Measurements from ENCODE around the gene NPC2.

The NPC2 gene

DNA sequence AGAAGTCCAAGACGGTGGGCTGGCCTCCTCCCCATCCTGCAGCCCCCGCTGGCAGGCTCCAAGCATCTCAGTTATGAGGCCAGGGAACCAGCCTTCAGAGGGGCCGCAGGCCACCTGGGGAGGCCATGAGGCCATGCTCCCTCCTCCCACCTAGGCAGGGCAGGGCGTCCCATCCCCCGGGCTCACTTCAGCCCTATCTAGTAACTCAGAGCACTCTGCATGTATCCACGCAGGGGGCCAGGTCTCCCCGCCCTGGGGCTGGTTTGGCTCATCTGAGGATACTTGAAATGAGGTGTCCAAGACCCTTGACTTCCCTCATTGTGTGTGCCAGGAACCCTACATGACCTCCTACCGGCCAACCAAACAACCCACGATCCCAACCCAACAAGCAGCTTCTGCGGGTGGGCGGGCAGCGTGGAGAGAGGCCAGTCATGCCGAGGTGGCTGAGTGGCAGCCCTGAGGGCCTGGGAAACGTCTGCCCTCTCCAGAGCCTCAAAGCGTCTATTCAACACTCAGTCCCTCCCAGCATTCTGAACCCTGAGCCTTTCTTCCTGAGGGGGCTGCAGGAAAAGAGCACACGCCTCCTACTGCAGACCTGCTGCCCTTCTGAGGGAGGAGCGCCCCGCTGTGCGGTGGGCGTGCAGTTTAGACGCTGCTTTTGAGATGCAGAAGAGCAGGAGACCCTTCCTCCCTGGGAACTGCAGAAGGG is 17.3 kb upstream of the NPC2 start:
- peak; percentile 31 for DNase-seq
- Histone ChIP-seq H2BK120ac (ENCODE audit: low read depth, low read length) (no peak overlapping the region), H3K79me1 (replicated peaks; ENCODE audit: low read length, poor library complexity, severe bottlenecking) (peaks cover 39% of the 10 kb centered on the region), H2BK15ac (ENCODE audit: low read depth, poor library complexity, severe bottlenecking) (no peak overlapping the region), H3K9me3 (ENCODE audit: control insufficient read depth, low read length) (no peaks in the 10 kb centered on the region), H3K27ac (ENCODE audit: low read length, poor library complexity, severe bottlenecking) (no peak overlapping the region), H3K18ac (ENCODE audit: low read depth in 1 of 2, low read length in 2 of 2) (peak overlapping the region in 1 of 2 experiments; percentile 5), H4K8ac (ENCODE audit: low read length) (peak overlapping the region; percentile 30), H2AK5ac (ENCODE audit: low read length, severe bottlenecking) (no peak overlapping the region), H3K36me3 (ENCODE audit: control insufficient read depth in 1 of 2, insufficient read depth in 2 of 2, low read depth in 1 of 2, low read length in 2 of 2) (peaks cover 60 to 83% of the 10 kb centered on the region in 2 experiments), H3K4me3 (ENCODE audit: insufficient read depth in 1 of 2, low read depth in 1 of 2, low read length in 2 of 2) (peak overlapping the region in 1 of 2 experiments; percentile 51), H3K4me2 (ENCODE audit: low read length, poor library complexity, severe bottlenecking) (no peak overlapping the region), H3K27me3 (ENCODE audit: control insufficient read depth in 1 of 2, insufficient read depth in 1 of 2, low read length in 2 of 2) (no peaks in the 10 kb centered on the region), H3K9ac (ENCODE audit: low read length) (peak overlapping the region; percentile 53), H3K14ac (ENCODE audit: low read length in 2 of 2) (no peak overlapping the region), H2AFZ (ENCODE audit: low read depth, low read length) (no peak overlapping the region), H3K23ac (ENCODE audit: low read length in 2 of 2) (no peak overlapping the region), H3K4ac (ENCODE audit: low read depth in 1 of 2, low read length in 2 of 2) (no peak overlapping the region), H2BK5ac (ENCODE audit: low read depth, low read length, poor library complexity, severe bottlenecking) (no peak overlapping the region), H4K91ac (ENCODE audit: low read length) (no peak overlapping the region), H3K4me1 (ENCODE audit: control insufficient read depth, insufficient read depth, low read depth, low read length) (peaks cover 29% of the 10 kb centered on the region), H2BK12ac (ENCODE audit: low read length in 2 of 2) (no peak overlapping the region)
- WGBS, result 52% methylated on average over 21 of the region's 21 CpGs

- H3K18ac ChIP-seq (ENCODE audit: low read depth in 1 of 2, low read length in 2 of 2), result no peak overlapping the region
- no peak overlapping the region for H3K23ac ChIP-seq (ENCODE audit: low read length in 2 of 2)
- no peaks in the 10 kb centered on the region for H3K9me3 ChIP-seq (ENCODE audit: control insufficient read depth, low read length)
- no peak overlapping the region for H2BK12ac ChIP-seq (ENCODE audit: low read length in 2 of 2)
- H3K36me3 ChIP-seq (ENCODE audit: control insufficient read depth in 1 of 2, insufficient read depth in 2 of 2, low read depth in 1 of 2, low read length in 2 of 2), result peaks cover 66 to 90% of the 10 kb centered on the region in 2 experiments
- H3K4me1 ChIP-seq (ENCODE audit: control insufficient read depth, insufficient read depth, low read depth, low read length), result peaks cover 28% of the 10 kb centered on the region
- no peak overlapping the region for H3K4ac ChIP-seq (ENCODE audit: low read depth in 1 of 2, low read length in 2 of 2)
- H4K91ac ChIP-seq (ENCODE audit: low read length), result no peak overlapping the region
- H2AFZ ChIP-seq (ENCODE audit: low read depth, low read length), result no peak overlapping the region
- H2BK5ac ChIP-seq (ENCODE audit: low read depth, low read length, poor library complexity, severe bottlenecking), result no peak overlapping the region
- 92% methylated on average over 10 of the region's 10 CpGs for WGBS
- H2AK5ac ChIP-seq (ENCODE audit: low read length, severe bottlenecking), result no peak overlapping the region
- no peak overlapping the region for H3K4me3 ChIP-seq (ENCODE audit: insufficient read depth in 1 of 2, low read depth in 1 of 2, low read length in 2 of 2)
- H3K9ac ChIP-seq (ENCODE audit: low read length), result peak overlapping the region; percentile 53
- no peaks in the 10 kb centered on the region for H3K27me3 ChIP-seq (ENCODE audit: control insufficient read depth in 1 of 2, insufficient read depth in 1 of 2, low read length in 2 of 2)
- no peak overlapping the region for H3K4me2 ChIP-seq (ENCODE audit: low read length, poor library complexity, severe bottlenecking)
- H2BK15ac ChIP-seq (ENCODE audit: low read depth, poor library complexity, severe bottlenecking), result no peak overlapping the region
- H3K14ac ChIP-seq (ENCODE audit: low read length in 2 of 2), result no peak overlapping the region
- H2BK120ac ChIP-seq (ENCODE audit: low read depth, low read length), result no peak overlapping the region
- H4K8ac ChIP-seq (ENCODE audit: low read length), result peak overlapping the region; percentile 9
- peaks cover 39% of the 10 kb centered on the region for H3K79me1 ChIP-seq (replicated peaks; ENCODE audit: low read length, poor library complexity, severe bottlenecking)
- H3K27ac ChIP-seq (ENCODE audit: low read length, poor library complexity, severe bottlenecking), result no peak overlapping the region
- DNase-seq, result no peak
Measured at GRCh38 chr14:74509587-74510222, 16.6 kb upstream of the NPC2 start.

DNA sequence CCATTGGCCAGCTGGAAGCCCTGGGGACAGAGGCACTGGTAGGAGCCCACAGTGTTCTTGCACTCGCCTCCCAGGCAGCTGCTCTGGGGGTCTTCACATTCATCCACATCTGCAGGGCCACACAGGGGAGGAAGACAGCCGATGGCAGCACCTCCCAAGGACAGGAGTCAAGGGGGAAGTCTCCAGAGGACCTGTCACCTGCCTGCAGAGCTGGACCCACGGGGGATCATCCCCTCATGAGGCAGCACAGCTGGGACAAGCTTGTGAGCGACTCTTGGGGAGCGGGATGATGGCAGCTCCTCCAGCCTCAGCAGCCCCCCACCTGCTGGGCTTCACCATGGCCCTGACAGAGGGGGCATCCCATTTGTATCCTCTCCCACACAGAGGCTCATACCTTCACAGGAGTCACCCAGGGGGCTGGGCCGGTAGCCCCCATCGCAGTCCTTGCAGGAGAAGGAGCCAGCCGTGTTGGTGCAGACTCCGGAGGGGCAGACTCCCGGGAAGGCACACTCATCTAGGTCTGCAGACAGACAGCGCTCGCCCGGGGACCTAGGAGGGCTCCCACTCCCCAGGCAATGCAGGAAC is 15.8 kb upstream of the NPC2 start:
- no peak overlapping the region for H2BK15ac ChIP-seq (ENCODE audit: low read depth, poor library complexity, severe bottlenecking)
- no peak overlapping the region for H4K8ac ChIP-seq (ENCODE audit: low read length)
- no peak overlapping the region for H2BK120ac ChIP-seq (ENCODE audit: low read depth, low read length)
- no peak overlapping the region for H3K4ac ChIP-seq (ENCODE audit: low read depth in 1 of 2, low read length in 2 of 2)
- peaks cover 74 to 94% of the 10 kb centered on the region in 2 experiments for H3K36me3 ChIP-seq (ENCODE audit: control insufficient read depth in 1 of 2, insufficient read depth in 2 of 2, low read depth in 1 of 2, low read length in 2 of 2)
- H2BK12ac ChIP-seq (ENCODE audit: low read length in 2 of 2), result no peak overlapping the region
- no peak overlapping the region for H3K4me3 ChIP-seq (ENCODE audit: insufficient read depth in 1 of 2, low read depth in 1 of 2, low read length in 2 of 2)
- H3K79me1 ChIP-seq (replicated peaks; ENCODE audit: low read length, poor library complexity, severe bottlenecking), result peaks cover 42% of the 10 kb centered on the region
- H3K23ac ChIP-seq (ENCODE audit: low read length in 2 of 2), result no peak overlapping the region
- 90% methylated on average over 13 of the region's 13 CpGs for WGBS
- no peak overlapping the region for H3K14ac ChIP-seq (ENCODE audit: low read length in 2 of 2)
- H2BK5ac ChIP-seq (ENCODE audit: low read depth, low read length, poor library complexity, severe bottlenecking), result no peak overlapping the region
- no peaks in the 10 kb centered on the region for H3K27me3 ChIP-seq (ENCODE audit: control insufficient read depth in 1 of 2, insufficient read depth in 1 of 2, low read length in 2 of 2)
- H3K4me1 ChIP-seq (ENCODE audit: control insufficient read depth, insufficient read depth, low read depth, low read length), result peaks cover 21% of the 10 kb centered on the region
- H2AFZ ChIP-seq (ENCODE audit: low read depth, low read length), result no peak overlapping the region
- H3K9me3 ChIP-seq (ENCODE audit: control insufficient read depth, low read length), result no peaks in the 10 kb centered on the region
- H3K4me2 ChIP-seq (ENCODE audit: low read length, poor library complexity, severe bottlenecking), result no peak overlapping the region
- no peak overlapping the region for H3K9ac ChIP-seq (ENCODE audit: low read length)
- no peak overlapping the region for H4K91ac ChIP-seq (ENCODE audit: low read length)
- no peak overlapping the region for H3K18ac ChIP-seq (ENCODE audit: low read depth in 1 of 2, low read length in 2 of 2)
- DNase-seq, result no peak
- H2AK5ac ChIP-seq (ENCODE audit: low read length, severe bottlenecking), result no peak overlapping the region
- no peak overlapping the region for H3K27ac ChIP-seq (ENCODE audit: low read length, poor library complexity, severe bottlenecking)

DNA sequence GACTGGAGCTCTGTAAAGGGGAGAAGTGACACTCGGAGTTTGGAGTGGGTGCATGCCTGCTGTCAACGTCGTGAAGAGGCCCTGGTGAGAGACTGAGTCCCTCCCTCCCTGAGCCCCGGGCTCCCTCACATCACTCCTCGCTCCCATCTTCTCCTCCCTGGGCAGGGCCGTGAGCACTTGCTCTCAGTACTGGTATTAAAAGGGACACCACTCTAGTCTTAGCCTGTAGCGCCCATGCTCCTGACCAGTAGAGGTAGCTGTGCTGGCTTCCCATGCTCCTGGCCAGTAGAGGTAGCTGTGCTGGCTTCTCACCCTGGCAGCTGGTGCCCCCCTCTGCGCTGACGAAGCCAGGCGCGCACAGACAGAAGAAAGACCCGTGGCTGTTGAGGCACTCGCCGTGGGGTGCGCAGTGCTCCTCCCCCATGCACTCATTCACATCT is 15.2 kb upstream of the NPC2 start:
- Histone ChIP-seq H3K9ac (ENCODE audit: low read length) (no peak overlapping the region), H3K4me1 (ENCODE audit: control insufficient read depth, insufficient read depth, low read depth, low read length) (peaks cover 17% of the 10 kb centered on the region), H2BK15ac (ENCODE audit: low read depth, poor library complexity, severe bottlenecking) (peak overlapping the region; percentile 34), H3K14ac (ENCODE audit: low read length in 2 of 2) (peak overlapping the region in 1 of 2 experiments; percentile 60), H2BK5ac (ENCODE audit: low read depth, low read length, poor library complexity, severe bottlenecking) (no peak overlapping the region), H3K27ac (ENCODE audit: low read length, poor library complexity, severe bottlenecking) (no peak overlapping the region), H2BK120ac (ENCODE audit: low read depth, low read length) (no peak overlapping the region), H3K18ac (ENCODE audit: low read depth in 1 of 2, low read length in 2 of 2) (peak overlapping the region in 1 of 2 experiments; percentile 5), H2AK5ac (ENCODE audit: low read length, severe bottlenecking) (no peak overlapping the region), H3K79me1 (replicated peaks; ENCODE audit: low read length, poor library complexity, severe bottlenecking) (peaks cover 44% of the 10 kb centered on the region), H3K23ac (ENCODE audit: low read length in 2 of 2) (no peak overlapping the region), H3K4ac (ENCODE audit: low read depth in 1 of 2, low read length in 2 of 2) (no peak overlapping the region), H3K36me3 (ENCODE audit: control insufficient read depth in 1 of 2, insufficient read depth in 2 of 2, low read depth in 1 of 2, low read length in 2 of 2) (peaks cover 79 to 96% of the 10 kb centered on the region in 2 experiments), H4K8ac (ENCODE audit: low read length) (no peak overlapping the region), H2AFZ (ENCODE audit: low read depth, low read length) (no peak overlapping the region), H3K4me3 (ENCODE audit: insufficient read depth in 1 of 2, low read depth in 1 of 2, low read length in 2 of 2) (no peak overlapping the region), H3K9me3 (ENCODE audit: control insufficient read depth, low read length) (no peaks in the 10 kb centered on the region), H4K91ac (ENCODE audit: low read length) (no peak overlapping the region), H3K27me3 (ENCODE audit: control insufficient read depth in 1 of 2, insufficient read depth in 1 of 2, low read length in 2 of 2) (no peaks in the 10 kb centered on the region), H2BK12ac (ENCODE audit: low read length in 2 of 2) (no peak overlapping the region), H3K4me2 (ENCODE audit: low read length, poor library complexity, severe bottlenecking) (no peak overlapping the region)
- DNase-seq, result peak; percentile 43
- WGBS, result 44% methylated on average over 7 of the region's 15 CpGs

Measured in mesenchymal stem cell (in vitro differentiated cells and primary cell).